GM12878 (cell line): ENCODE data around the gene STX7.

Experiments
- BMI1 ChIP-seq: fragments of 450-650 bp; IDR thresholded peaks from 2 replicates; pipeline ENCODE4 v1.6.1; 2016; ENCODE audit warnings: mild to moderate bottlenecking, moderate library complexity, borderline replicate concordance
- CTCF ChIP-seq, 3 experiments: IDR thresholded peaks in 2 of 3; conservative IDR thresholded peaks in 1 of 3; 2 replicates each; pipeline ENCODE4 v1.5.1; 2011; ENCODE audit warnings: low read depth in 3 of 3, low read length in 3 of 3, mild to moderate bottlenecking in 3 of 3, control low read depth in 2 of 3, moderate library complexity in 2 of 3, inconsistent platforms in 1 of 3, mixed read lengths in 1 of 3; ENCODE audit not compliant: control insufficient read depth in 2 of 3, insufficient read depth in 1 of 3; ENCODE audit errors: extremely low read depth in 1 of 3
- EGR1 ChIP-seq, 2 experiments: IDR thresholded peaks; 1 replicate in 1 of 2; 2 replicates in 1 of 2; pipeline ENCODE4 v1.6.1; 2011 to 2012; ENCODE audit warnings: low read depth in 2 of 2, low read length in 2 of 2, borderline replicate concordance in 1 of 2, mild to moderate bottlenecking in 1 of 2, moderate library complexity in 1 of 2
- EP300 ChIP-seq, 2 experiments: fragments of 150-350 bp in 1 of 2; IDR thresholded peaks; 2 replicates each; pipeline ENCODE4 v1.6.1; 2011 to 2012; ENCODE audit warnings: low read depth in 2 of 2, low read length in 2 of 2, borderline replicate concordance in 1 of 2, improper control_type of control experiment in 1 of 2, inconsistent platforms in 1 of 2; ENCODE audit not compliant: control insufficient read depth in 1 of 2
- ETV6 ChIP-seq, 2 experiments: fragments of 450-650 bp in 1 of 2; IDR thresholded peaks in 1 of 2; conservative IDR thresholded peaks in 1 of 2; 2 replicates each; pipeline ENCODE4 v1.6.1; 2014; ENCODE audit warnings: antibody characterized with exemption in 1 of 2, borderline replicate concordance in 1 of 2, low read depth in 1 of 2, mild to moderate bottlenecking in 1 of 2, moderate library complexity in 1 of 2
- IKZF1 ChIP-seq: fragments of 450-650 bp; conservative IDR thresholded peaks from 2 replicates; pipeline ENCODE4 v1.6.1; 2017; ENCODE audit warnings: antibody characterized with exemption, mild to moderate bottlenecking
- JUNB ChIP-seq: IDR thresholded peaks from 2 replicates; pipeline ENCODE4 v1.6.1; 2016; ENCODE audit warnings: antibody characterized with exemption, mild to moderate bottlenecking
- MAX ChIP-seq: IDR thresholded peaks from 2 replicates; pipeline ENCODE4 v1.6.1; 2012; ENCODE audit warnings: low read depth, low read length, improper control_type of control experiment
- MEF2A ChIP-seq: IDR thresholded peaks from 2 replicates; pipeline ENCODE4 v1.6.1; 2011; ENCODE audit warnings: low read depth, mild to moderate bottlenecking, low read length, moderate library complexity; ENCODE audit not compliant: insufficient read depth
- RAD21 ChIP-seq: IDR thresholded peaks from 2 replicates; pipeline ENCODE4 v1.6.1; 2011; ENCODE audit warnings: mild to moderate bottlenecking, low read depth, low read length, moderate library complexity; ENCODE audit not compliant: insufficient read depth
- SRF ChIP-seq, 2 experiments: IDR thresholded peaks; 2 replicates each; pipeline ENCODE4 v1.6.1; 2011; ENCODE audit warnings: low read depth in 2 of 2, low read length in 2 of 2, mild to moderate bottlenecking in 1 of 2, moderate library complexity in 1 of 2
- USF1 ChIP-seq: IDR thresholded peaks from 2 replicates; pipeline ENCODE4 v1.6.1; 2011; ENCODE audit warnings: borderline replicate concordance, low read depth, mild to moderate bottlenecking, moderate library complexity, mixed read lengths, low read length; ENCODE audit not compliant: insufficient read depth; ENCODE audit errors: extremely low read length
- YY1 ChIP-seq: IDR thresholded peaks from 2 replicates; pipeline ENCODE4 v1.6.1; 2011; ENCODE audit warnings: low read depth, mild to moderate bottlenecking, low read length
- ZNF217 ChIP-seq: fragments of 450-650 bp; IDR thresholded peaks from 2 replicates; pipeline ENCODE4 v1.6.1; 2017; ENCODE audit warnings: antibody characterized with exemption, mild to moderate bottlenecking

- TF ChIP-seq CTCF (IDR thresholded peaks at IDR 0.05 in 2 of 3, conservative IDR thresholded peaks at IDR 0.05 in 1 of 3; ENCODE audit: control insufficient read depth in 2 of 3, extremely low read depth in 1 of 3, insufficient read depth in 1 of 3, low read depth in 3 of 3, low read length in 3 of 3) (no peak), SRF (IDR thresholded peaks at IDR 0.05; ENCODE audit: low read depth in 2 of 2, low read length in 2 of 2) (no peak), RAD21 (no peak), BMI1 (no peak), ETV6 (conservative IDR thresholded peaks at IDR 0.05 in 1 of 2, IDR thresholded peaks at IDR 0.05 in 1 of 2; ENCODE audit: borderline replicate concordance in 1 of 2, low read depth in 1 of 2) (no peak), ZNF217 (no peak), JUNB (no peak), IKZF1 (no peak), MAX (no peak), MEF2A (no peak), USF1 (no peak), EP300 (IDR thresholded peaks at IDR 0.05; ENCODE audit: borderline replicate concordance in 1 of 2, control insufficient read depth in 1 of 2, low read depth in 2 of 2, low read length in 2 of 2) (no peak), YY1 (no peak), EGR1 (IDR thresholded peaks at IDR 0.05; ENCODE audit: borderline replicate concordance in 1 of 2, low read depth in 2 of 2, low read length in 2 of 2) (no peak)
Observed at GRCh38 chr6:132471787-132472186, 41.1 kb downstream of the STX7 start.
